Tibial nerve (tissue), 4 donors: ENCODE data around the gene DSC1. TPM values are rescaled to one million over a fixed set of nuclear protein-coding genes. Genes with fewer than 3 reads are reported as not detected.

Experiments used
- DNase-seq, 2 donors: peaks; one replicate each; pipeline ENCODE4 v3.0.0-alpha.2; 2019; ENCODE audit warnings: low spot score in 2 of 2
- H3K27ac ChIP-seq, 4 donors: fragments of 200-600 bp; sonication (generic) in 3 of 4; one replicate each; pipeline ENCODE4 v1.5.1; 2017 to 2019; ENCODE audit warnings: mild to moderate bottlenecking in 1 of 4
- H3K27me3 ChIP-seq, 2 donors: fragments of 200-600 bp; sonication (generic) in 1 of 2; one replicate each; pipeline versions ENCODE4 v1.5.1 to v1.6.0; 2017 to 2019
- H3K36me3 ChIP-seq, 3 donors: fragments of 200-600 bp; sonication (generic); one replicate each; pipeline ENCODE4 v1.5.1; 2018 to 2019
- H3K4me1 ChIP-seq, 4 donors: fragments of 200-600 bp; sonication (generic) in 3 of 4; one replicate each; pipeline ENCODE4 v1.5.1; 2017 to 2019
- H3K4me3 ChIP-seq, 4 donors: fragments of 200-600 bp; sonication (generic) in 3 of 4; one replicate each; pipeline ENCODE4 v1.5.1; 2017 to 2019; ENCODE audit warnings: mild to moderate bottlenecking in 1 of 4, moderate library complexity in 1 of 4
- H3K9me3 ChIP-seq, 4 donors: fragments of 200-600 bp; sonication (generic) in 3 of 4; one replicate each; pipeline ENCODE4 v1.5.1; 2017 to 2019
- EP300 ChIP-seq, 2 donors: sonication (generic); formaldehyde crosslinking; IDR thresholded peaks; one replicate each; pipeline ENCODE4 v1.6.1; 2017; ENCODE audit warnings: antibody characterized with exemption in 2 of 2, mild to moderate bottlenecking in 1 of 2
- POLR2A ChIP-seq, 2 donors: fragments of 450-650 bp; IDR thresholded peaks; one replicate each; pipeline ENCODE4 v1.6.1; 2017; ENCODE audit warnings: antibody characterized with exemption in 2 of 2, mild to moderate bottlenecking in 2 of 2, moderate library complexity in 2 of 2
- WGBS, 2 donors: methylation state at CpG; one replicate each; pipeline ENCODE4 v1.1.5; 2018; 5-methylcytosine and 5-hydroxymethylcytosine counted together
- total RNA-seq, 4 donors: library from RNA; depleted of rRNA; stranded (reverse); fragments of >200 nt; gene quantifications; one replicate each; pipeline ENCODE4 v1.1.0, GENCODE V29; 2016
- TF ChIP-seq, protein P1 (sequence below), 5 experiments: fragments of 200-600 bp in 3 of 5; fragments of 450-650 bp in 2 of 5; sonication (generic) in 3 of 5; IDR thresholded peaks; one replicate each; pipeline ENCODE4 v1.5.1; 2016 to 2019; ENCODE audit warnings: antibody characterized with exemption in 5 of 5, mild to moderate bottlenecking in 3 of 5, moderate library complexity in 2 of 5

Gene DSC1
- total RNA-seq, 4 donors from 2014 or later, result not detected

DNA sequence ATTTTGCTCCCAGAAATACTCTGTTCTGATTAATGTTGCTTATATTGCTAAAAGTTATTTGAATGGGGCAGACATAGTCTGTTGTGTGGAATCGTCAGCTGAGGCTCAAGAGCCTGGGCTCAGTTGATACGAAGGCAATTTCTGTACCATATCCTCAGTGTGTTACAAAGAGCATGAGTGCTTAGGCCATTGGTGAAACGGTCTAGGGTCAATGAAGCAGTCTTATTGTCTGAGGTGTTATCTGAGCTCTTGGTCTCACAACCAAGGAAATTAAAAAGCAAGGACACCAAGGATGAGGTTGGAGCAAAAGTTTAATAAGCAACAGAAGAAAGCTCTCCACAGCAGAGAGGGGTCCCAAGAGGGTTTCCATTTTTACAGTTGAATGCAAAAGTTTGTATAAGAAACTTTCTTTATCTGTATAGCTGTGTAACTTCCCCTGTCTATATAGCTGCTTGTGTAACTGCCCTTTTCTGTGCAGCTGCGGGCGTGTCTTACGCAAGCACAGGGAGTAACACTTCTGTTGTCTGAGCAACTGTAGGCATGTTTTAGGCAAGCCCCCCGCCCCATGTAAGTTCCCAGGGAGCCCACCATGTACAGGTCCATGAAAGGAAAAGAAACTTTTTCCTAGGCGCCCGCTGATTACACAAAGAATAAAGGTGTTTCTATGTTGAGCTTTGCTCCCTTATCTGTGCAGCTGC lies 40.6 kb upstream of the DSC1 start:
- H3K4me1 ChIP-seq, result peaks cover 0 to 7% (median 0%) of the 10 kb centered on the region in 4 donors
- TF ChIP-seq, protein P1, sequence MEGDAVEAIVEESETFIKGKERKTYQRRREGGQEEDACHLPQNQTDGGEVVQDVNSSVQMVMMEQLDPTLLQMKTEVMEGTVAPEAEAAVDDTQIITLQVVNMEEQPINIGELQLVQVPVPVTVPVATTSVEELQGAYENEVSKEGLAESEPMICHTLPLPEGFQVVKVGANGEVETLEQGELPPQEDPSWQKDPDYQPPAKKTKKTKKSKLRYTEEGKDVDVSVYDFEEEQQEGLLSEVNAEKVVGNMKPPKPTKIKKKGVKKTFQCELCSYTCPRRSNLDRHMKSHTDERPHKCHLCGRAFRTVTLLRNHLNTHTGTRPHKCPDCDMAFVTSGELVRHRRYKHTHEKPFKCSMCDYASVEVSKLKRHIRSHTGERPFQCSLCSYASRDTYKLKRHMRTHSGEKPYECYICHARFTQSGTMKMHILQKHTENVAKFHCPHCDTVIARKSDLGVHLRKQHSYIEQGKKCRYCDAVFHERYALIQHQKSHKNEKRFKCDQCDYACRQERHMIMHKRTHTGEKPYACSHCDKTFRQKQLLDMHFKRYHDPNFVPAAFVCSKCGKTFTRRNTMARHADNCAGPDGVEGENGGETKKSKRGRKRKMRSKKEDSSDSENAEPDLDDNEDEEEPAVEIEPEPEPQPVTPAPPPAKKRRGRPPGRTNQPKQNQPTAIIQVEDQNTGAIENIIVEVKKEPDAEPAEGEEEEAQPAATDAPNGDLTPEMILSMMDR (IDR thresholded peaks at IDR 0.05), result no peak
- TF ChIP-seq POLR2A (IDR thresholded peaks at IDR 0.05) (no peak), EP300 (IDR thresholded peaks at IDR 0.05) (no peak)
- WGBS, 2 donors, result 50 to 57% methylated on average over 9 of the region's 9 CpGs

DNA sequence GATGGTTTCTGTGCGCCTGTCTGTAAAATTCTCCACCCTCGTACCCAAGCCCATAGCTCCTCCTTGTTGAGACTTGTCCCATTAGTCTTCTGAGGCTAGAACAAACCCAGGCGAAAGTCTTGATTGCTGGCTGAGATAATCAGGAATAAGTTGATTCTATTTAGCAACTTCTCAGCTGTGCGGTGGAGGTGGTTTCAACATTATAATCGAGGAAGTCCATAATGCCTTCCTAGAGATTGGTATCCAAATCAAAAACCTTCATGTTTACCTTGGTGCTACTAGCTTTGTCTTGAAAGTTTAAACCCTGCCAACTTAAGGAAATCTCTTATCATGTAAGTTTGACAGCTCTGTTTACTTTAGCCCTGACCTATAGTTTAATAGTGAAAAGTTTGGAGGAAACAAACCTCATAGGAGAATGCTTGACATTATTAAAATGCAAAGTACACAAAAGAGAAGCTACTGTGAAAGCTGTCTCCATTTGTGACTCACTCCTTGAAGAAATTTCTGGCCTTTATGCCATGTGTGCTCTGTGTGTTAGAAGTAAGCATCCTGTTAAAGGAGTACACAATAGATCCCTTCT lies 36.6 kb upstream of the DSC1 start:
- no peaks in the 10 kb centered on the region for H3K9me3 ChIP-seq
- DNase-seq, result no peak
- no peaks in the 10 kb centered on the region for H3K4me1 ChIP-seq
- H3K27me3 ChIP-seq, result no peaks in the 10 kb centered on the region
- no peaks in the 10 kb centered on the region for H3K36me3 ChIP-seq
- no peak overlapping the region for H3K27ac ChIP-seq
- WGBS, 2 donors, result 86 to 92% methylated on average over 5 of the region's 5 CpGs
- TF ChIP-seq POLR2A (IDR thresholded peaks at IDR 0.05) (no peak), EP300 (IDR thresholded peaks at IDR 0.05) (no peak)
- no peak overlapping the region for H3K4me3 ChIP-seq

More for the DNA sequence above, 40.6 kb upstream of the DSC1 start:
- Histone ChIP-seq H3K27ac (no peak overlapping the region), H3K27me3 (no peaks in the 10 kb centered on the region), H3K4me3 (no peak overlapping the region), H3K9me3 (no peaks in the 10 kb centered on the region), H3K36me3 (no peaks in the 10 kb centered on the region)
- DNase-seq, result peak in 1 of 2 donors; percentile 9

DNA sequence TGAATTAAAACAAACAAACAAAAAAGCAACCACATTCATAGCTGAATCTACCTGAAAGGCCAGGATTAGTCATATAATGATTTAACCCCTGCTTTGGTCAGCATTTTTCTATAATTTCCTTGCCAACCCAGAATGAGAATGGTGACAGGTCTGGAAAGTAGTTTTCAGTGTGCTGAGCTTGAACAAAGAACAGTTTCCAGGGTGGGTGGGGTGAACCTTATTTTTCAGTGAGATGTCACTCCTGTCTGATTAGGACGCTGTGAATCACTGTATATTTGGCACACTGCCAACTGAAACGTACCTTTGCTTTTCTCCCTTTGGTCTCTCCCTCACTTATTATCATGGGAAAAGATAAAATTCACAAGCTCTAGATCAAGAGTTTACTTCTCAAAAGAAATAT lies 35.0 kb upstream of the DSC1 start:
- 45 to 48% methylated on average over 2 of the region's 2 CpGs for WGBS, 2 donors
- no peak for TF ChIP-seq EP300 (IDR thresholded peaks at IDR 0.05)
- TF ChIP-seq, protein P1 (IDR thresholded peaks at IDR 0.05), result no peak
- TF ChIP-seq POLR2A (IDR thresholded peaks at IDR 0.05), result no peak
- H3K27ac ChIP-seq, result no peak overlapping the region
- no peaks in the 10 kb centered on the region for H3K4me1 ChIP-seq
- no peak for DNase-seq
- H3K9me3 ChIP-seq, result no peaks in the 10 kb centered on the region
- H3K36me3 ChIP-seq, result no peaks in the 10 kb centered on the region
- no peak overlapping the region for H3K4me3 ChIP-seq
- no peaks in the 10 kb centered on the region for H3K27me3 ChIP-seq

DNA sequence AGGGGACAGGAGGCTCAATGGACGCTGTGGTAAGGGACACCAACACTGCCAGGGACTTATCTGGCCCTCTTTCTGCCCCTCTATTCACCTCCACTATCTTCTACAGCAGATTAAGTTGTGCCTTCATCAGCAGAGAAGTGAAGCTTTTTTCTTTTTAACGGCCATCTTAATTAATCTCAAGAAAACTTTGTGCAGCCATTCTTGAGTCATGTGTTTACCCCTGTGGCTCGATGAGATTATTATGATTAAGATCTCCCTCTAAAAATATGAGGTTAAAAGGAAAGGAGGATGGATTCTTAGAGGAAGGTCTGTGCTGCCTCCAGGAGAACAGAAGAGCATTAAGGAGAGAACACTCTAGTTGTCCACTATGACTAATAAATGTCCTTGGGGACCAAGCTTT lies 32.4 kb upstream of the DSC1 start:
- no peak for TF ChIP-seq EP300 (IDR thresholded peaks at IDR 0.05)
- TF ChIP-seq, protein P1 (IDR thresholded peaks at IDR 0.05), result no peak
- no peak for TF ChIP-seq POLR2A (IDR thresholded peaks at IDR 0.05)
- Histone ChIP-seq H3K4me1 (no peaks in the 10 kb centered on the region), H3K36me3 (no peaks in the 10 kb centered on the region), H3K27me3 (no peaks in the 10 kb centered on the region), H3K27ac (no peak overlapping the region), H3K4me3 (no peak overlapping the region), H3K9me3 (no peaks in the 10 kb centered on the region)
- no peak for DNase-seq
- 78 to 79% methylated on average over 3 of the region's 3 CpGs for WGBS, 2 donors

- H3K27me3 ChIP-seq, result no peaks in the 10 kb centered on the region
- TF ChIP-seq, protein P1 (IDR thresholded peaks at IDR 0.05), result no peak
- TF ChIP-seq EP300 (IDR thresholded peaks at IDR 0.05) (no peak), POLR2A (IDR thresholded peaks at IDR 0.05) (no peak)
- H3K4me1 ChIP-seq, result no peaks in the 10 kb centered on the region
- DNase-seq, result no peak
- H3K9me3 ChIP-seq, result no peaks in the 10 kb centered on the region
- no peak overlapping the region for H3K27ac ChIP-seq
- H3K36me3 ChIP-seq, result no peaks in the 10 kb centered on the region
- no peak overlapping the region for H3K4me3 ChIP-seq
These were observed 29.6 kb upstream of the DSC1 start for GRCh38 chr18:31192086-31192776.
